ENCODE data around the gene CA9.
A peak's percentile ranks its signal among the peaks of the same experiment; 100 is the strongest.

Gene CA9

DNA sequence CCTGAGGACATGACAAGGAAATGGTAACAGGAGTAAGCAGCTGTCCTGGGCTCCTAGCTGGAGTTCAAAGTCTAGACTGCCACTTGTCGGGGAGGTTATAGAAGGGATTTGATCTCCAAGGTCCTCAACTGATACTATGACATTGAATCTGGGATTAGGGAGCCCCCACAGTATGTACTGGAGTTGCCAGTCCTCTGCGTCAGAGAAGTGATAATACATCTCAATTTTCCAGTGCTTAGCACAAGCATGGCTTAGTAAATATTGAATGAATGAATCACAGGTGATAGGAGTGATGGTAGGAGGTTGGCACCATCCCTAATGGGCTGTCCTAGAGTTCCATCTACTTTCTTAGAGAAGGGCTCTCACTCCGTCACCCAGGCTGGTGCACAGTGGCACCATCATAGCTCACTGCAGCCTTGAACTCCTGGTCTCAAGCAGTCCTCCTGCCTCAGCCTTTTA, 22.2 kb downstream of the CA9 start:
- TF ChIP-seq, protein P1, sequence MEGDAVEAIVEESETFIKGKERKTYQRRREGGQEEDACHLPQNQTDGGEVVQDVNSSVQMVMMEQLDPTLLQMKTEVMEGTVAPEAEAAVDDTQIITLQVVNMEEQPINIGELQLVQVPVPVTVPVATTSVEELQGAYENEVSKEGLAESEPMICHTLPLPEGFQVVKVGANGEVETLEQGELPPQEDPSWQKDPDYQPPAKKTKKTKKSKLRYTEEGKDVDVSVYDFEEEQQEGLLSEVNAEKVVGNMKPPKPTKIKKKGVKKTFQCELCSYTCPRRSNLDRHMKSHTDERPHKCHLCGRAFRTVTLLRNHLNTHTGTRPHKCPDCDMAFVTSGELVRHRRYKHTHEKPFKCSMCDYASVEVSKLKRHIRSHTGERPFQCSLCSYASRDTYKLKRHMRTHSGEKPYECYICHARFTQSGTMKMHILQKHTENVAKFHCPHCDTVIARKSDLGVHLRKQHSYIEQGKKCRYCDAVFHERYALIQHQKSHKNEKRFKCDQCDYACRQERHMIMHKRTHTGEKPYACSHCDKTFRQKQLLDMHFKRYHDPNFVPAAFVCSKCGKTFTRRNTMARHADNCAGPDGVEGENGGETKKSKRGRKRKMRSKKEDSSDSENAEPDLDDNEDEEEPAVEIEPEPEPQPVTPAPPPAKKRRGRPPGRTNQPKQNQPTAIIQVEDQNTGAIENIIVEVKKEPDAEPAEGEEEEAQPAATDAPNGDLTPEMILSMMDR (IDR thresholded peaks at IDR 0.05; ENCODE audit: low read depth, low read length) = no peak
- DNase-seq (ENCODE audit: low read depth, low spot score) = no peak
- in situ Hi-C loops (cut with HindIII; ENCODE audit: low sequenced_read_pairs) = no loop called here
- no peak overlapping the region for H3K4me3 ChIP-seq (ENCODE audit: low read depth, low read length)

DNA sequence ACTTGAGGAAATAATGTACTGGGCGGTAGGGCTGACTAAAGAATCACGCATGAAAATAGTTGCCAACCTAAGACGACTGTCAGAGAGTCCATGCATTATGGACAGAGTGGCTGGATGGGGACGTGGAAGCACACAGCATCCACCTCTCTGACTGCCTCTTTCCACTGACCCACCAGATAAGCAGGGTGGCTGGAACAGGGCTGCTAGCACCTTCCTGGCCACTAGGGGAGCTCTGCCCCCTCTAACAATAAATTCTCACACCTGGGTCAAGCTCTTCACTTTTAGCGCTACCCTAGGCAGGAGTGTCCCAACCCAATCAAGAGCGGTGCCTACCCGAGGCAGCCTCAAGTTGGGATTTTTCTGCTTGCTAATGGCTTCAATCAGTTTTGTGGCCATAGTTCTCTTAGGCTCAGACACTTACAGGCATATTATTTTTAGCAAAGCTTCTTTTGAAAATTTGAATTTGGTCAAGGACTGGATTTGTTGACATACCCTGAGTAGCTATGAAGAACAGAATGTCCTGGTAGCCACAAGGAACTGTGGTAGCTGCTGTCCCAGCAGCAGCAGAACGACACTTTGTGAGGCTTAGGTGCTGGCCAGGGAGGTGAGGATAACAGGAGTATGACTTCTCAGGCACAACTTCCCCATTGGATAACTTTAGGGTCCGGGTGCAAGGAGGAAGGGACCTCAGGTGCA, 22.9 kb downstream of the CA9 start:
- peak; percentile 53 for DNase-seq (ENCODE audit: low read depth, low spot score)
- TF ChIP-seq, protein P1 (IDR thresholded peaks at IDR 0.05; ENCODE audit: low read depth, low read length) = peak; percentile 97
- H3K4me3 ChIP-seq (ENCODE audit: low read depth, low read length) = no peak overlapping the region
- in situ Hi-C loops (cut with HindIII; ENCODE audit: low sequenced_read_pairs) = no loop called here

DNA sequence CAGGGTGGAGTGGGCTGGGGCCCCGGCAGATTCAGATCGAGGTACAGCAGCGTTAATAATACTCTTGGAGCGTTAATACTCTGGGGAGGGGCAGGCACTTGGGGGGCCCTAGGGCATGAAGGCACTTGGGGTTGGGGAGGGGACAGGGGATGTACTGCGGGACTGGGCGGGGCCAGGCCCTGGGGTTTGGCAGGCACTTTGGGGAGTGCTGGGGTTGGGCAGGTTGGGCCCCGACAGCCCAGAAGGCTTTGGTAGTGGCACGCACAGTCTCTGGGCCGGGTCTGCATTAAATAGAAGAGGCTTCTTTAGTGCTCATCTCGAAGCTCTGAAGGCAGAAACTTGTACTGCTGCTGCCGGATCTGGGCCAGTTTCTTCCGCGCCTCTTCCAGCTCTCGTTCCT, 23.8 kb downstream of the CA9 start:
- H3K4me3 ChIP-seq (ENCODE audit: low read depth, low read length) = no peak overlapping the region
- in situ Hi-C loops (cut with HindIII; ENCODE audit: low sequenced_read_pairs) = no loop called here
- DNase-seq (ENCODE audit: low read depth, low spot score) = no peak
- TF ChIP-seq, protein P1 (IDR thresholded peaks at IDR 0.05; ENCODE audit: low read depth, low read length) = no peak

DNA sequence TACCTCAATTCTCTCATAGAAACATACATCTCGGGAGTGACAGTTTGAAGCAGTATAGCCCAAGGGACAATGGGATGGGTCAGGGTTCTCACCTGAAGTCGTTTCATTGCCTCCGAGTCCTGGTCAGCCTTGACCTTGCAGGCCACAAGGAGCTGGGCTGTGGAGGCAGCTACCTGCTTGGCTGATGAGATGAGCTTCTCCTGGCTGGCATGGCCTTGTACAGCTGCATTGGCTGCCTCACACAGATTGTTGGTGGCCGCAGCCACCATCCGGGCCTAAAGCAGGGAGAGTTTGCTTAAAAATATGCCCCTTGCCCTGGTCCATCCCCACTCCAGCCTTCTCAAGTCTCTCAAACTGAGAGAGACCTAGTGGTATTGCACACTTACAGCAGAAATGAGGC, 24.5 kb downstream of the CA9 start:
- in situ Hi-C loops (cut with HindIII; ENCODE audit: low sequenced_read_pairs) = no loop called here
- H3K4me3 ChIP-seq (ENCODE audit: low read depth, low read length) = no peak overlapping the region
- TF ChIP-seq, protein P1 (IDR thresholded peaks at IDR 0.05; ENCODE audit: low read depth, low read length) = no peak
- DNase-seq (ENCODE audit: low read depth, low spot score) = no peak

DNA sequence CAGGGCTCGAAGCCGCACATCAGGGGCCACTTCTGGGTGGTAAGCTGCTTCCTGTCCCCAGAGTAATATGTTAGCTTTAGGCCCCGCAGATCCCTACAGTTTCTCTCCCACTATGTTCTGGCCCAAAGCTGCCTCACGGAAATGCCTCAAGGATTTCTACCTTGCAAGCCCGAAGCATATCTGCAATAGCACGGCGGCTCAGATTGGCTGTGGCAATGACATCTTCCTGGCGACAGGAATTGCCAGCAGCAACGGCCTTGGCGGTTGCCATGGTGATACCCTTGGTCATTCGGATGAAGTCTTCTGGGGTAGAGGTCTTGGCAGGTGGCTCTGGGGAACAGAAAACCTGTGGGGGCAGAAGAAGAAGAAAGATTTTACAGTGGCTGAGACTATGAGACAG, 26.3 kb downstream of the CA9 start:
- H3K4me3 ChIP-seq (ENCODE audit: low read depth, low read length) = no peak overlapping the region
- DNase-seq (ENCODE audit: low read depth, low spot score) = no peak
- in situ Hi-C loops (cut with HindIII; ENCODE audit: low sequenced_read_pairs) = no loop called here
- TF ChIP-seq, protein P1 (IDR thresholded peaks at IDR 0.05; ENCODE audit: low read depth, low read length) = no peak

DNA sequence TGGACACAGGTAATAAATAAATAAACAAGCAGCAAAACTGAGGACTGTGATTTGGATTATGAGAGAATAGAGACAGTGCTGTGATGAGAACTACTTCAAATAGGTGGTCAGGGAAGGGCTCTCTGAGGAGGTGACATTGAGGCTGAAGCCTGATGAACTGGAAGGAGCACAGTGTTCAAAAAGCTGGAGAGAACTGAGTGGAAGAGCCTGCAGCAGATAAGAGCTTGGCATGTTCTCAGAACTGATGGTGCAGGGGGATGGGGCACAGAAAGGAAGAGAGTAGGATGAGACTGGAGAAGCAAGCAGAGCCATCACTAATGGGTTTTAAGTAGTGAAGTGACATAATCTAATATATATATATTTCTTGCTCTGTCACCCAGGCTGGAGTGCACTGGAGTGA, 27.2 kb downstream of the CA9 start:
- TF ChIP-seq, protein P1 (IDR thresholded peaks at IDR 0.05; ENCODE audit: low read depth, low read length) = no peak
- no peak overlapping the region for H3K4me3 ChIP-seq (ENCODE audit: low read depth, low read length)
- no peak for DNase-seq (ENCODE audit: low read depth, low spot score)
- in situ Hi-C loops (cut with HindIII; ENCODE audit: low sequenced_read_pairs) = no loop called here

Data from astrocyte of the spinal cord (primary cell).